Liver (tissue), 9 donors: ENCODE results near the gene PIGT. TPM values are rescaled to one million over a fixed set of nuclear protein-coding genes. Genes with fewer than 3 reads are reported as not detected.

Experiments
- DNase-seq: peaks from one replicate; pipeline ENCODE4 v3.0.0-alpha.2; 2017; ENCODE audit warnings: low spot score
- H3K27ac ChIP-seq, 2 donors: one replicate each; pipeline ENCODE4 v1.7.0; 2013; ENCODE audit warnings: inconsistent platforms in 2 of 2, low read length in 2 of 2, control low read depth in 1 of 2, low read depth in 1 of 2, mild to moderate bottlenecking in 1 of 2
- H3K27me3 ChIP-seq, 4 donors: one replicate each; pipeline versions ENCODE4 v1.6.1 to v1.7.0; 2013; ENCODE audit warnings: low read length in 3 of 4, inconsistent platforms in 1 of 4, mild to moderate bottlenecking in 1 of 4, moderate library complexity in 1 of 4; ENCODE audit not compliant: control insufficient read depth in 4 of 4, insufficient read depth in 4 of 4
- H3K36me3 ChIP-seq, 4 donors: one replicate each; pipeline versions ENCODE4 v1.6.1 to v1.7.0; 2013; ENCODE audit warnings: low read length in 3 of 4, mild to moderate bottlenecking in 3 of 4, low read depth in 1 of 4, moderate library complexity in 1 of 4; ENCODE audit not compliant: control insufficient read depth in 4 of 4, insufficient read depth in 3 of 4
- H3K4me1 ChIP-seq, 4 donors: one replicate each; pipeline versions ENCODE4 v1.6.1 to v1.7.0; 2013; ENCODE audit warnings: low read length in 3 of 4, mild to moderate bottlenecking in 3 of 4, moderate library complexity in 1 of 4; ENCODE audit not compliant: control insufficient read depth in 4 of 4, insufficient read depth in 4 of 4
- H3K4me3 ChIP-seq, 3 donors: one replicate each; pipeline versions ENCODE4 v1.6.1 to v1.7.0; 2013; ENCODE audit warnings: low read length in 3 of 3, control low read depth in 1 of 3, low read depth in 1 of 3, mild to moderate bottlenecking in 1 of 3
- H3K9ac ChIP-seq, 2 donors: one replicate each; pipeline ENCODE4 v1.7.0; 2013; ENCODE audit warnings: low read length in 2 of 2, mild to moderate bottlenecking in 2 of 2, moderate library complexity in 2 of 2, control low read depth in 1 of 2, low read depth in 1 of 2
- H3K9me3 ChIP-seq, 4 donors: one replicate each; pipeline versions ENCODE4 v1.6.1 to v1.7.0; 2013; ENCODE audit warnings: low read length in 3 of 4; ENCODE audit not compliant: control insufficient read depth in 4 of 4
- ATF3 ChIP-seq: IDR thresholded peaks from 2 replicates; pipeline ENCODE4 v1.6.1; 2016; ENCODE audit warnings: antibody characterized with exemption
- CTCF ChIP-seq: fragments of 150-350 bp; IDR thresholded peaks from 2 replicates; pipeline ENCODE4 v1.5.1; 2017; ENCODE audit warnings: improper control_type of control experiment, low read depth, low read length; ENCODE audit not compliant: missing input control
- EGR1 ChIP-seq, 2 donors: IDR thresholded peaks; 2 replicates each; pipeline ENCODE4 v1.6.1; 2016 to 2018; ENCODE audit warnings: antibody characterized with exemption in 2 of 2, low read depth in 2 of 2
- FOXA1 ChIP-seq: IDR thresholded peaks from 2 replicates; pipeline ENCODE4 v1.6.1; 2016; ENCODE audit warnings: antibody characterized with exemption
- FOXA2 ChIP-seq: IDR thresholded peaks from 2 replicates; pipeline ENCODE4 v1.6.1; 2016; ENCODE audit warnings: antibody characterized with exemption
- GABPA ChIP-seq, 2 donors: IDR thresholded peaks in 1 of 2; conservative IDR thresholded peaks in 1 of 2; 2 replicates each; pipeline ENCODE4 v1.6.1; 2016; ENCODE audit warnings: antibody characterized with exemption in 2 of 2, mild to moderate bottlenecking in 1 of 2, moderate library complexity in 1 of 2
- HNF4A ChIP-seq, 2 donors: conservative IDR thresholded peaks; 2 replicates each; pipeline ENCODE4 v1.6.1; 2016; ENCODE audit warnings: antibody characterized with exemption in 2 of 2, mild to moderate bottlenecking in 2 of 2
- HNF4G ChIP-seq: IDR thresholded peaks from 2 replicates; pipeline ENCODE4 v1.6.1; 2016; ENCODE audit warnings: antibody characterized with exemption
- JUND ChIP-seq, 2 donors: IDR thresholded peaks; 2 replicates each; pipeline ENCODE4 v1.6.1; 2016; ENCODE audit warnings: antibody characterized with exemption in 2 of 2
- MAX ChIP-seq: IDR thresholded peaks from 2 replicates; pipeline ENCODE4 v1.6.1; 2016; ENCODE audit warnings: antibody characterized with exemption
- NR2F2 ChIP-seq: IDR thresholded peaks from 2 replicates; pipeline ENCODE4 v1.6.1; 2016; ENCODE audit warnings: antibody characterized with exemption
- RAD21 ChIP-seq, 2 donors: IDR thresholded peaks; 2 replicates each; pipeline ENCODE4 v1.6.1; 2016; ENCODE audit warnings: antibody characterized with exemption in 2 of 2, mild to moderate bottlenecking in 2 of 2
- REST ChIP-seq: IDR thresholded peaks from 2 replicates; pipeline ENCODE4 v1.6.1; 2016; ENCODE audit warnings: antibody characterized with exemption, mild to moderate bottlenecking
- TAF1 ChIP-seq: conservative IDR thresholded peaks from 2 replicates; pipeline ENCODE4 v1.6.1; 2016; ENCODE audit warnings: antibody characterized with exemption, mild to moderate bottlenecking
- YY1 ChIP-seq: IDR thresholded peaks from 2 replicates; pipeline ENCODE4 v1.6.1; 2016; ENCODE audit warnings: antibody characterized with exemption, mild to moderate bottlenecking
- ZBTB33 ChIP-seq: IDR thresholded peaks from 2 replicates; pipeline ENCODE4 v1.6.1; 2016; ENCODE audit warnings: antibody characterized with exemption
- WGBS: extraction: QIAGEN DNeasy Blood & Tissue Kit; methylation state at CpG from one replicate; pipeline ENCODE4 v1.1.7; 2013; 5-methylcytosine and 5-hydroxymethylcytosine counted together
- polyA plus RNA-seq, 2 donors: library from polyadenylated mRNA; stranded (reverse) in 1 of 2; unstranded in 1 of 2; fragments of 200-250 nt in 1 of 2; fragments of >200 nt in 1 of 2; fragmentation: Nextera tagmentation in 1 of 2; extraction: Ambion mirVana in 1 of 2; gene quantifications; one replicate each; pipeline versions ENCODE4 v1.2.1 to v1.2.3, GENCODE V29; 2013 to 2015
- total RNA-seq, 2 donors: library from RNA; depleted of rRNA; stranded (reverse); fragments of >200 nt; gene quantifications; one replicate each; pipeline ENCODE4 v1.2.3, GENCODE V29; 2014
- donor health status: healthy.
- donor health status: healthy.
- donor health status: healthy.
- donor health status: healthy.
- donor health status: healthy.

The PIGT gene
- total and polyA plus RNA-seq, 4 donors, result 14.4 to 64.5 (median 34.1) TPM

- Histone ChIP-seq H3K27me3 (no peaks in the 10 kb centered on the region), H3K36me3 (no peaks in the 10 kb centered on the region), H3K4me3 (no peak overlapping the region), H3K27ac (no peak overlapping the region), H3K9me3 (no peaks in the 10 kb centered on the region), H3K4me1 (no peaks in the 10 kb centered on the region), H3K9ac (no peak overlapping the region)
- DNase-seq, result no peak
- WGBS, result 84% methylated on average over 3 of the region's 3 CpGs
- no peak for TF ChIP-seq EGR1 (IDR thresholded peaks at IDR 0.05; ENCODE audit: low read depth in 2 of 2)
- TF ChIP-seq JUND (IDR thresholded peaks at IDR 0.05), result no peak
- no peak for TF ChIP-seq HNF4G
- no peak for TF ChIP-seq NR2F2
- TF ChIP-seq CTCF, result no peak
- TF ChIP-seq ZBTB33, result no peak
Observed at GRCh38 chr20:45449528-45449927, 33.6 kb downstream of the PIGT start.

- no peak for DNase-seq
- WGBS, result 65% methylated on average over 5 of the region's 5 CpGs
- Histone ChIP-seq H3K36me3 (no peaks in the 10 kb centered on the region), H3K27me3 (no peaks in the 10 kb centered on the region), H3K27ac (no peak overlapping the region), H3K4me3 (no peak overlapping the region), H3K9ac (no peak overlapping the region), H3K9me3 (no peaks in the 10 kb centered on the region), H3K4me1 (no peaks in the 10 kb centered on the region)
- TF ChIP-seq HNF4G, result no peak
- no peak for TF ChIP-seq FOXA1
- no peak for TF ChIP-seq GABPA (IDR thresholded peaks at IDR 0.05 in 1 of 2, conservative IDR thresholded peaks at IDR 0.05 in 1 of 2)
- TF ChIP-seq YY1, result no peak
- peak; percentile 71 to 77 for TF ChIP-seq RAD21 (IDR thresholded peaks at IDR 0.05)
- TF ChIP-seq MAX, result no peak
- peak; percentile 61 for TF ChIP-seq CTCF
- no peak for TF ChIP-seq ZBTB33
- no peak for TF ChIP-seq NR2F2
- TF ChIP-seq JUND (IDR thresholded peaks at IDR 0.05), result no peak
- no peak for TF ChIP-seq TAF1
- TF ChIP-seq REST, result no peak
- TF ChIP-seq ATF3, result no peak
- no peak for TF ChIP-seq FOXA2
- TF ChIP-seq EGR1 (IDR thresholded peaks at IDR 0.05; ENCODE audit: low read depth in 2 of 2), result no peak
- no peak for TF ChIP-seq HNF4A (conservative IDR thresholded peaks at IDR 0.05)
Observed at GRCh38 chr20:45450097-45450818, 34.3 kb downstream of the PIGT start.
